ENCODE measurements around the gene NDUFS8. TPM values are rescaled to one million over a fixed set of nuclear protein-coding genes. Genes with fewer than 3 reads are reported as not detected.

The NDUFS8 gene
- total and polyA plus RNA-seq, 2 of the 13 experiments (the other 11 are each of a cell fraction or from before 2014, with no cell fraction given) = 96.7 to 158 TPM

- TF ChIP-seq SRSF4 (IDR thresholded peaks at IDR 0.05; ENCODE audit: low read depth, low read length, poor library complexity, severe bottlenecking) = no peak
- no peak for TF ChIP-seq ZNF598 (CRISPR knock-in tag; IDR thresholded peaks at IDR 0.05; ENCODE audit: borderline replicate concordance)
- TF ChIP-seq AGO2 (optimal IDR thresholded peaks at IDR 0.05; ENCODE audit: low read depth, low read length) = peak; percentile 86
- no peak for TF ChIP-seq MTF1 (CRISPR knock-in tag; IDR thresholded peaks at IDR 0.05)
- TF ChIP-seq HNF4G (IDR thresholded peaks at IDR 0.05; ENCODE audit: borderline replicate concordance, low read depth, low read length) = no peak
- TF ChIP-seq HNF4G (CRISPR knock-in tag; IDR thresholded peaks at IDR 0.05; ENCODE audit: borderline replicate concordance, low read depth) = no peak
- TF ChIP-seq ZNF672 (CRISPR knock-in tag; IDR thresholded peaks at IDR 0.05) = no peak
- TF ChIP-seq, protein P1, sequence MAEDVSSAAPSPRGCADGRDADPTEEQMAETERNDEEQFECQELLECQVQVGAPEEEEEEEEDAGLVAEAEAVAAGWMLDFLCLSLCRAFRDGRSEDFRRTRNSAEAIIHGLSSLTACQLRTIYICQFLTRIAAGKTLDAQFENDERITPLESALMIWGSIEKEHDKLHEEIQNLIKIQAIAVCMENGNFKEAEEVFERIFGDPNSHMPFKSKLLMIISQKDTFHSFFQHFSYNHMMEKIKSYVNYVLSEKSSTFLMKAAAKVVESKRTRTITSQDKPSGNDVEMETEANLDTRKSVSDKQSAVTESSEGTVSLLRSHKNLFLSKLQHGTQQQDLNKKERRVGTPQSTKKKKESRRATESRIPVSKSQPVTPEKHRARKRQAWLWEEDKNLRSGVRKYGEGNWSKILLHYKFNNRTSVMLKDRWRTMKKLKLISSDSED (CRISPR knock-in tag; IDR thresholded peaks at IDR 0.05) = no peak
- TF ChIP-seq SMAD1 (CRISPR knock-in tag; IDR thresholded peaks at IDR 0.05; ENCODE audit: borderline replicate concordance, low read depth) = no peak
- TF ChIP-seq KDM1A (CRISPR knock-in tag; IDR thresholded peaks at IDR 0.05) = no peak
- TF ChIP-seq, protein P2, sequence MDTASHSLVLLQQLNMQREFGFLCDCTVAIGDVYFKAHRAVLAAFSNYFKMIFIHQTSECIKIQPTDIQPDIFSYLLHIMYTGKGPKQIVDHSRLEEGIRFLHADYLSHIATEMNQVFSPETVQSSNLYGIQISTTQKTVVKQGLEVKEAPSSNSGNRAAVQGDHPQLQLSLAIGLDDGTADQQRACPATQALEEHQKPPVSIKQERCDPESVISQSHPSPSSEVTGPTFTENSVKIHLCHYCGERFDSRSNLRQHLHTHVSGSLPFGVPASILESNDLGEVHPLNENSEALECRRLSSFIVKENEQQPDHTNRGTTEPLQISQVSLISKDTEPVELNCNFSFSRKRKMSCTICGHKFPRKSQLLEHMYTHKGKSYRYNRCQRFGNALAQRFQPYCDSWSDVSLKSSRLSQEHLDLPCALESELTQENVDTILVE (CRISPR knock-in tag; IDR thresholded peaks at IDR 0.05) = no peak
- no peak for TF ChIP-seq ZNF292 (CRISPR knock-in tag; IDR thresholded peaks at IDR 0.05; ENCODE audit: borderline replicate concordance, low read depth)
- no peak for TF ChIP-seq DMAP1 (CRISPR knock-in tag; IDR thresholded peaks at IDR 0.05)
- TF ChIP-seq, protein P3, sequence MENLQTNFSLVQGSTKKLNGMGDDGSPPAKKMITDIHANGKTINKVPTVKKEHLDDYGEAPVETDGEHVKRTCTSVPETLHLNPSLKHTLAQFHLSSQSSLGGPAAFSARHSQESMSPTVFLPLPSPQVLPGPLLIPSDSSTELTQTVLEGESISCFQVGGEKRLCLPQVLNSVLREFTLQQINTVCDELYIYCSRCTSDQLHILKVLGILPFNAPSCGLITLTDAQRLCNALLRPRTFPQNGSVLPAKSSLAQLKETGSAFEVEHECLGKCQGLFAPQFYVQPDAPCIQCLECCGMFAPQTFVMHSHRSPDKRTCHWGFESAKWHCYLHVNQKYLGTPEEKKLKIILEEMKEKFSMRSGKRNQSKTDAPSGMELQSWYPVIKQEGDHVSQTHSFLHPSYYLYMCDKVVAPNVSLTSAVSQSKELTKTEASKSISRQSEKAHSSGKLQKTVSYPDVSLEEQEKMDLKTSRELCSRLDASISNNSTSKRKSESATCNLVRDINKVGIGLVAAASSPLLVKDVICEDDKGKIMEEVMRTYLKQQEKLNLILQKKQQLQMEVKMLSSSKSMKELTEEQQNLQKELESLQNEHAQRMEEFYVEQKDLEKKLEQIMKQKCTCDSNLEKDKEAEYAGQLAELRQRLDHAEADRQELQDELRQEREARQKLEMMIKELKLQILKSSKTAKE (CRISPR knock-in tag; IDR thresholded peaks at IDR 0.05; ENCODE audit: borderline replicate concordance) = no peak
- TF ChIP-seq ZNF766 (CRISPR knock-in tag; IDR thresholded peaks at IDR 0.05; ENCODE audit: borderline replicate concordance) = no peak
- no peak for TF ChIP-seq ETV5 (CRISPR knock-in tag; IDR thresholded peaks at IDR 0.05; ENCODE audit: borderline replicate concordance)
- no peak for TF ChIP-seq ZNF724P (CRISPR knock-in tag; IDR thresholded peaks at IDR 0.05; ENCODE audit: borderline replicate concordance)
- no peak for TF ChIP-seq MXD4 (CRISPR knock-in tag; IDR thresholded peaks at IDR 0.05)
- no peak for TF ChIP-seq GPN1 (CRISPR knock-in tag; IDR thresholded peaks at IDR 0.05; ENCODE audit: borderline replicate concordance)
- no peak for TF ChIP-seq SRSF1 (optimal IDR thresholded peaks at IDR 0.05; ENCODE audit: low read depth, low read length)
- TF ChIP-seq TGIF2 (CRISPR knock-in tag; IDR thresholded peaks at IDR 0.05) = no peak
- TF ChIP-seq KLF6 (CRISPR knock-in tag; IDR thresholded peaks at IDR 0.05) = no peak
- TF ChIP-seq ELF1 (CRISPR knock-in tag; IDR thresholded peaks at IDR 0.05) = no peak
- no peak for TF ChIP-seq ISX (CRISPR knock-in tag; conservative IDR thresholded peaks at IDR 0.05)
- TF ChIP-seq HOMEZ (CRISPR knock-in tag; IDR thresholded peaks at IDR 0.05; ENCODE audit: low read depth) = no peak
- TF ChIP-seq NFRKB (IDR thresholded peaks at IDR 0.05) = no peak
These were observed 23.7 kb downstream of the NDUFS8 start (continued) for GRCh38 chr11:68053981-68054812.
